Kidney epithelial cell (primary cell): ENCODE measurements around the gene JAM3. TPM values are rescaled to one million over a fixed set of nuclear protein-coding genes. Genes with fewer than 3 reads are reported as not detected.

Experiments
- DNase-seq: peaks from one replicate; pipeline ENCODE4 v3.0.0-alpha.2; 2010; ENCODE audit warnings: low read depth
- H3K27me3 ChIP-seq: 2 replicates; pipeline ENCODE4 v1.6.0; 2011; ENCODE audit warnings: low read length; ENCODE audit not compliant: control insufficient read depth, insufficient read depth
- H3K36me3 ChIP-seq: 2 replicates; pipeline ENCODE4 v1.5.1; 2011; ENCODE audit warnings: low read length; ENCODE audit not compliant: control insufficient read depth, insufficient read depth
- H3K4me3 ChIP-seq: 2 replicates; pipeline ENCODE4 v1.5.1; 2011; ENCODE audit warnings: low read depth, mild to moderate bottlenecking, control low read depth, low read length
- total RNA-seq: library from RNA; depleted of rRNA; stranded (reverse); fragments of >200 nt; gene quantifications from 2 replicates; pipeline ENCODE4 v1.2.3, GENCODE V29; 2015
- TF ChIP-seq, protein P1 (sequence below): IDR thresholded peaks from 2 replicates; pipeline ENCODE4 v1.5.1; 2011; ENCODE audit warnings: mild to moderate bottlenecking, moderate library complexity, low read length, control low read depth, inconsistent platforms; ENCODE audit not compliant: insufficient read depth, poor library complexity, severe bottlenecking

The JAM3 gene
- total RNA-seq, 1 donor from 2014 or later, result 28.0 TPM

DNA sequence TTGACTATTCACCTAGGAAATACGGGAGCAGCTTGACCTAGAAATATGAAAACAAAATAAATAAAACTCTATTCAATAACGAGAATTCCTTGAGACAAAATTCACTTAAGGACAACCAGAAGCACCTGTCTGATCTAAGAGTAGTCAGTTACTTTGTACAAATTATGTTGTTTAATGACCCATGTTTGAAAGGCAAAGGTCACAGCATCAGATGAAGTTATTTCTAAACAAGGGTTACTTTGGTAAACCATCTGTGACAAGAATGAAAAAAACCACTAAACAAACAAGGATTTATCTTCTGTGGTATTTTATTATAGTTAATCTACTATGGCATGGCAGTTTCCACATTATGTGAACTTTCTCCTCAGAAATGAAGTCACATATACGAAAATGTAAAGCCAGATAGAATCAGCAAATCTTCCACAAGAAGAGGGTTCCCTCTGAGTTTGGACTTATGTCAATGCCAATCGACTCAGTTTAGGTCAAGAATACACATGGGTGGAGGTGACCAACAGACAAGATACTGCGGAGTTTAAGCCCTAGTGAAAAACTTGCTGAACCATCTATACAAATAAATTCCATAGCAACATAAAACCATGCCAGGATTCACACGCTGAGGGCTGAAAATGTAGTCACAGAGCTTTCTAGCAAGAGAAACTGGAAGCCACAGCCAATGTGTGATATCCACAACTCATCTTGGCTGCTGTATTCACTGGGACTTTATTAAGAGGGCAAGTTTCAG lies 101.5 kb downstream of the JAM3 start:
- TF ChIP-seq, protein P1, sequence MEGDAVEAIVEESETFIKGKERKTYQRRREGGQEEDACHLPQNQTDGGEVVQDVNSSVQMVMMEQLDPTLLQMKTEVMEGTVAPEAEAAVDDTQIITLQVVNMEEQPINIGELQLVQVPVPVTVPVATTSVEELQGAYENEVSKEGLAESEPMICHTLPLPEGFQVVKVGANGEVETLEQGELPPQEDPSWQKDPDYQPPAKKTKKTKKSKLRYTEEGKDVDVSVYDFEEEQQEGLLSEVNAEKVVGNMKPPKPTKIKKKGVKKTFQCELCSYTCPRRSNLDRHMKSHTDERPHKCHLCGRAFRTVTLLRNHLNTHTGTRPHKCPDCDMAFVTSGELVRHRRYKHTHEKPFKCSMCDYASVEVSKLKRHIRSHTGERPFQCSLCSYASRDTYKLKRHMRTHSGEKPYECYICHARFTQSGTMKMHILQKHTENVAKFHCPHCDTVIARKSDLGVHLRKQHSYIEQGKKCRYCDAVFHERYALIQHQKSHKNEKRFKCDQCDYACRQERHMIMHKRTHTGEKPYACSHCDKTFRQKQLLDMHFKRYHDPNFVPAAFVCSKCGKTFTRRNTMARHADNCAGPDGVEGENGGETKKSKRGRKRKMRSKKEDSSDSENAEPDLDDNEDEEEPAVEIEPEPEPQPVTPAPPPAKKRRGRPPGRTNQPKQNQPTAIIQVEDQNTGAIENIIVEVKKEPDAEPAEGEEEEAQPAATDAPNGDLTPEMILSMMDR, result no peak
- H3K4me3 ChIP-seq, result no peak overlapping the region
- no peak for DNase-seq

DNA sequence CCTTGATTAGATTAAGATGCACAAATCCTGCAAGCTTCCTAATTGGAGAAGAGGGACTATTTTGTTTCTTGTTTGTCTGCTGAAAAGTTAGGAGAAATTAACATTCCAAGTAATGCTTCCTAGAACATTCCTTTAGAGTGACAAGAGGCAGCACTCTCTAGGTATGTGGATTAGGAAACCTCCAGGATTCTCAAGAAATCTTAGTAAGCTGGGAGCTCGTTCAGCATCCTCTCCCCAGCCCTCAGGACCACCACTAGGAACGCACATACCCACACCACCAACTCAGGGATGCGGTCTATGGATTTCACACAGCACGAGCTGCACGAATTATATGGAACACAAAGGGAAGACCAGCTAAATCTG lies 102.0 kb downstream of the JAM3 start:
- TF ChIP-seq, protein P1, result no peak
- Histone ChIP-seq H3K27me3 (no peaks in the 10 kb centered on the region), H3K4me3 (no peak overlapping the region), H3K36me3 (peaks cover 1% of the 10 kb centered on the region)
- no peak for DNase-seq

More for the DNA sequence above, 101.5 kb downstream of the JAM3 start:
- Histone ChIP-seq H3K27me3 (no peaks in the 10 kb centered on the region), H3K36me3 (peaks cover 1% of the 10 kb centered on the region)

DNA sequence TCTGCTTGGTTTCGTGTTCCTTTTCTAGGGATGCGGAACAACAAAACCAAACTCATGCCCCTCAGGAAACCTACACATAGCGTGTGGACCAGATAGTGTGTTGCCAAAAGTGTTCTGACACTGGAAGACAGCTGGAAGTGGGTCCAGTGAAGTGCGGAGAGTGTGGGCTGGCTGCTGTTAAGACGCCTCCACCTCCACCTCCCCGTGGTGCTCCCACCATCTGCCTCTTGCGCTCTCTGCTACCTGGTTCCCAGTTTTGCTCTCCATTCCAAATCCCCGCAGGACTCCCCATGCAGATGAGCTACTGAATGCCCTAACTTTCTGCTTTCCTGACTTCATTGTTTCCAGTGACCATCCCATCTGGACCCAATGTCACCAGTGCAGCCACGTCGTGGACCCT lies 103.1 kb downstream of the JAM3 start:
- Histone ChIP-seq H3K36me3 (peaks cover 1% of the 10 kb centered on the region), H3K27me3 (no peaks in the 10 kb centered on the region), H3K4me3 (no peak overlapping the region)
- TF ChIP-seq, protein P1, result no peak
- DNase-seq, result no peak

DNA sequence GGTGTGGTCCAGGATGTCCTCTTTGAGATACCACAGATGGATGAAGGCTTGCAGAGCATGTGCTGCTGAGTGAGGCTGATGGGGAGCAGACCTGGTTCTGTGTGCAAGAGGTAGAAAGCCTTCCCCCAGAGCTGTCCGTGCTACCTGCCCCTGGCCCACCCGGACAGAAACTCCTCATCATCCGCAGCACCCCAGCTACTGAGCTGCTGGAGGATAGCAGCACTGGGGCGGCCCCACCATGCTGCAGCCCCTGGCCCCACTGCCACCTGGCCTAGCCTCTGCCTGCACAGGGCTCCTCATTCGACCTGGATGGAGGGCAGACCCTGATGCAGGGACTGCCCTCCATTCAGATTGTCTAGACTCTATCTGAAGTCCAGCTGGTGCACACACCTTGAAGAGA lies 104.4 kb downstream of the JAM3 start:
- Histone ChIP-seq H3K36me3 (peaks cover 1% of the 10 kb centered on the region), H3K4me3 (no peak overlapping the region), H3K27me3 (no peaks in the 10 kb centered on the region)
- TF ChIP-seq, protein P1, result no peak
- no peak for DNase-seq

DNA sequence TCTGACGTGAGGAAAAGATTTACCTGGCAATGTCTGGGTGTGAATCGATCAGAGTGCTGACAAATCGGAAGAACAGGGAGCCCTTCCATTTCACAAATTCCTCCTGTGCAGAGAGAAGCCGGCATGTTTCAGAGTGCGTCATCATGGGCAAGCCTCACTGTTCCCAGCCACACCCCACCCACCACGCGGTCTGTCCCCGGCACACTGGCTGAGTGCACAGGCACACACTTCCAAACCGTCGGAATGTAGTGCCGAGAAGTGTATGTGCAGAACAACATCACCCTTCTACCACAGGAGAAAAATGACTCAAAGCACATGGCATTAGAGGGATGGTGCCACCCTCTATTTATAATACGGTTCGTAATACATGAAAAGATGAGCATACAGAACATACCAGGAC lies 107.4 kb downstream of the JAM3 start:
- TF ChIP-seq, protein P1, result no peak
- Histone ChIP-seq H3K36me3 (peaks cover 4% of the 10 kb centered on the region), H3K27me3 (no peaks in the 10 kb centered on the region), H3K4me3 (no peak overlapping the region)
- no peak for DNase-seq
